CD14-positive monocyte (primary cell): ENCODE measurements around the gene CRCP. TPM values are rescaled to one million over a fixed set of nuclear protein-coding genes. Genes with fewer than 3 reads are reported as not detected.
A peak's percentile ranks its signal among the peaks of the same experiment; 100 is the strongest.

Experiments used
- DNase-seq, 3 donors: peaks; one replicate each; pipeline ENCODE4 v3.0.0-alpha.2; 2011 to 2022
- H2AFZ ChIP-seq: 2 replicates; pipeline ENCODE4 v1.6.0; 2012; ENCODE audit warnings: mild to moderate bottlenecking, low read depth, low read length, inconsistent platforms; ENCODE audit not compliant: insufficient read depth, poor library complexity, severe bottlenecking
- H3K27ac ChIP-seq, 2 donors: 1 replicate in 1 of 2; 2 replicates in 1 of 2; pipeline ENCODE4 v1.5.1; 2012 to 2013; ENCODE audit warnings: low read length in 2 of 2, control low read depth in 1 of 2, inconsistent platforms in 1 of 2, low read depth in 1 of 2, mild to moderate bottlenecking in 1 of 2
- H3K27me3 ChIP-seq, 2 donors: one replicate each; pipeline versions ENCODE4 v1.6.0 to v1.6.1; 2011 to 2013; ENCODE audit warnings: low read length in 2 of 2; ENCODE audit not compliant: control insufficient read depth in 2 of 2, insufficient read depth in 2 of 2
- H3K36me3 ChIP-seq, 2 donors: replicated peaks in 1 of 2; 1 replicate in 1 of 2; 2 replicates in 1 of 2; pipeline versions ENCODE4 v1.5.1 to v1.6.1; 2012 to 2013; ENCODE audit warnings: low read length in 2 of 2, control low read depth in 1 of 2, inconsistent platforms in 1 of 2, mild to moderate bottlenecking in 1 of 2; ENCODE audit not compliant: insufficient read depth in 2 of 2, control insufficient read depth in 1 of 2
- H3K4me1 ChIP-seq, 2 donors: 1 replicate in 1 of 2; 2 replicates in 1 of 2; pipeline versions ENCODE4 v1.5.1 to v1.6.1; 2012 to 2013; ENCODE audit warnings: low read length in 2 of 2, control low read depth in 1 of 2, inconsistent platforms in 1 of 2, mild to moderate bottlenecking in 1 of 2, moderate library complexity in 1 of 2; ENCODE audit not compliant: insufficient read depth in 2 of 2, control insufficient read depth in 1 of 2
- H3K4me2 ChIP-seq: replicated peaks from 2 replicates; pipeline ENCODE3; 2012; ENCODE audit warnings: low read length, moderate library complexity, mild to moderate bottlenecking; ENCODE audit not compliant: poor library complexity, severe bottlenecking; ENCODE audit errors: extremely low read depth
- H3K4me3 ChIP-seq, 3 experiments: fragments of 200-600 bp in 1 of 3; sonication (generic) in 1 of 3; replicated peaks in 1 of 3; 1 replicate in 2 of 3; 2 replicates in 1 of 3; pipeline ENCODE4 v1.5.1; 2011 to 2013; ENCODE audit warnings: low read length in 3 of 3, mild to moderate bottlenecking in 3 of 3, control low read depth in 2 of 3, low read depth in 2 of 3, inconsistent platforms in 1 of 3, moderate library complexity in 1 of 3
- H3K79me2 ChIP-seq: 2 replicates; pipeline ENCODE4 v1.6.0; 2012; ENCODE audit warnings: mild to moderate bottlenecking, control low read depth, inconsistent platforms, low read length, moderate library complexity; ENCODE audit not compliant: insufficient read depth
- H3K9ac ChIP-seq: 2 replicates; pipeline ENCODE4 v1.6.0; 2017; ENCODE audit warnings: low read length, mild to moderate bottlenecking; ENCODE audit not compliant: insufficient read depth, poor library complexity, severe bottlenecking
- H3K9me3 ChIP-seq, 2 donors: replicated peaks in 1 of 2; 1 replicate in 1 of 2; 2 replicates in 1 of 2; pipeline versions ENCODE4 v1.5.1 to v1.6.1; 2012 to 2013; ENCODE audit warnings: low read length in 2 of 2, control low read depth in 1 of 2; ENCODE audit not compliant: control insufficient read depth in 1 of 2, insufficient read depth in 1 of 2
- H4K20me1 ChIP-seq: 2 replicates; pipeline ENCODE4 v1.6.0; 2012; ENCODE audit warnings: mild to moderate bottlenecking, low read length, control low read depth, moderate library complexity; ENCODE audit not compliant: insufficient read depth
- H3K27ac Mint-ChIP-seq, 7 donors: one replicate each; pipeline ENCODE4 v1.8.0; 2020; ENCODE audit warnings: mild to moderate bottlenecking in 7 of 7, mixed read lengths in 7 of 7, moderate library complexity in 6 of 7, inconsistent platforms in 2 of 7
- H3K27me3 Mint-ChIP-seq, 3 donors: one replicate each; pipeline ENCODE4 v1.8.0; 2021 to 2022; ENCODE audit warnings: low read depth in 3 of 3, mild to moderate bottlenecking in 3 of 3, mixed read lengths in 3 of 3, moderate library complexity in 3 of 3, inconsistent platforms in 1 of 3
- H3K36me3 Mint-ChIP-seq, 2 donors: one replicate each; pipeline ENCODE4 v1.8.0; 2020; ENCODE audit warnings: mixed read lengths in 2 of 2, inconsistent platforms in 1 of 2, mild to moderate bottlenecking in 1 of 2
- H3K4me1 Mint-ChIP-seq: one replicate; pipeline ENCODE4 v1.8.0; 2020; ENCODE audit warnings: mild to moderate bottlenecking, mixed read lengths
- H3K4me3 Mint-ChIP-seq, 2 donors: one replicate each; pipeline ENCODE4 v1.8.0; 2020; ENCODE audit warnings: mild to moderate bottlenecking in 2 of 2, mixed read lengths in 2 of 2, moderate library complexity in 1 of 2
- H3K9me3 Mint-ChIP-seq, 7 donors: one replicate each; pipeline ENCODE4 v1.8.0; 2020 to 2022; ENCODE audit warnings: mixed read lengths in 7 of 7, mild to moderate bottlenecking in 6 of 7, moderate library complexity in 6 of 7, inconsistent platforms in 2 of 7
- CTCF ChIP-seq: fragments of 200-600 bp; IDR thresholded peaks from one replicate; pipeline ENCODE4 v1.8.0; 2022; ENCODE audit warnings: antibody characterized with exemption, mild to moderate bottlenecking
- WGBS: methylation state at CpG from one replicate; pipeline ENCODE4 v1.1.5; 2013; ENCODE audit warnings: missing lambda C conversion rate; ENCODE audit not compliant: insufficient coverage; 5-methylcytosine and 5-hydroxymethylcytosine counted together
- intact Hi-C, 2 donors: fragments of 100-400 bp; cut with micrococcal nuclease; formaldehyde crosslinking; loops; one replicate each; pipeline versions ENCODE4 v1.15.0 to v1.15.1; 2023
- polyA plus RNA-seq, 3 donors: library from polyadenylated mRNA; depleted of rRNA in 1 of 3; unstranded in 2 of 3; stranded (reverse) in 1 of 3; fragments of 300-500 nt in 2 of 3; fragments of >200 nt in 1 of 3; fragmentation: Illumina TruSeq in 2 of 3; gene quantifications; 1 replicate in 2 of 3; 2 replicates in 1 of 3; pipeline ENCODE4 v1.2.3, GENCODE V29; 2012 to 2021

The CRCP gene
- polyA plus RNA-seq, 3 donors, result 14.0 to 19.9 (median 15.5) TPM

- H3K4me3 Mint-ChIP-seq, result no peak overlapping the region
- Histone ChIP-seq H3K4me2 (no peak overlapping the region), H3K27ac (no peak overlapping the region), H3K36me3 (no peaks in the 10 kb centered on the region), H3K9ac (no peak overlapping the region), H3K79me2 (no peaks in the 10 kb centered on the region), H4K20me1 (no peaks in the 10 kb centered on the region), H3K4me1 (no peaks in the 10 kb centered on the region), H2AFZ (no peak overlapping the region), H3K9me3 (peaks cover 0 to 15% of the 10 kb centered on the region in 2 donors), H3K27me3 (no peaks in the 10 kb centered on the region), H3K4me3 (no peak overlapping the region)
- no peak for DNase-seq
- peaks cover 5% of the 10 kb centered on the region for H3K4me1 Mint-ChIP-seq
- no peak for TF ChIP-seq CTCF
- intact Hi-C loops, result no loop called here
- H3K36me3 Mint-ChIP-seq, result no peaks in the 10 kb centered on the region
- peaks cover 0 to 7% (median 0%) of the 10 kb centered on the region in 3 donors for H3K27me3 Mint-ChIP-seq
- WGBS, result 20% methylated on average over 1 of the region's 6 CpGs
- peaks cover 0 to 19% (median 16%) of the 10 kb centered on the region in 7 donors for H3K9me3 Mint-ChIP-seq
- H3K27ac Mint-ChIP-seq, result peak overlapping the region in 2 of 7 donors; percentile 8
Measured at GRCh38 chr7:66182920-66183319, 68.3 kb downstream of the CRCP start.

- H3K4me3 ChIP-seq, result no peak overlapping the region
- H3K36me3 ChIP-seq, result no peaks in the 10 kb centered on the region
- WGBS, result 100% methylated on average over 1 of the region's 2 CpGs
- DNase-seq, result no peak
- H3K4me1 ChIP-seq, result no peaks in the 10 kb centered on the region
- no peak overlapping the region for H3K4me3 Mint-ChIP-seq
- H3K9ac ChIP-seq, result no peak overlapping the region
- H3K27me3 Mint-ChIP-seq, result peaks cover 0 to 7% (median 0%) of the 10 kb centered on the region in 3 donors
- H4K20me1 ChIP-seq, result no peaks in the 10 kb centered on the region
- H3K4me1 Mint-ChIP-seq, result peaks cover 5% of the 10 kb centered on the region
- H3K79me2 ChIP-seq, result no peaks in the 10 kb centered on the region
- no peak overlapping the region for H2AFZ ChIP-seq
- no peaks in the 10 kb centered on the region for H3K27me3 ChIP-seq
- no peak overlapping the region for H3K4me2 ChIP-seq
- peaks cover 0 to 16% (median 10%) of the 10 kb centered on the region in 7 donors for H3K9me3 Mint-ChIP-seq
- no peak overlapping the region for H3K27ac Mint-ChIP-seq
- peaks cover 0 to 9% of the 10 kb centered on the region in 2 donors for H3K9me3 ChIP-seq
- intact Hi-C loops, result no loop called here
- H3K27ac ChIP-seq, result no peak overlapping the region
- TF ChIP-seq CTCF, result no peak
- H3K36me3 Mint-ChIP-seq, result no peaks in the 10 kb centered on the region
Measured at GRCh38 chr7:66183700-66184099, 69.1 kb downstream of the CRCP start.
